ENCODE results near the gene AAK1. TPM values are rescaled to one million over a fixed set of nuclear protein-coding genes. Genes with fewer than 3 reads are reported as not detected.
"Not testable (repeated sequence)": the region's sequence is repeated elsewhere in the genome, so short reads cannot be mapped to it uniquely, and the experiment has no call there.

Gene AAK1
- total RNA-seq, 2 experiments from 2014 or later, result 119 to 121 TPM

DNA sequence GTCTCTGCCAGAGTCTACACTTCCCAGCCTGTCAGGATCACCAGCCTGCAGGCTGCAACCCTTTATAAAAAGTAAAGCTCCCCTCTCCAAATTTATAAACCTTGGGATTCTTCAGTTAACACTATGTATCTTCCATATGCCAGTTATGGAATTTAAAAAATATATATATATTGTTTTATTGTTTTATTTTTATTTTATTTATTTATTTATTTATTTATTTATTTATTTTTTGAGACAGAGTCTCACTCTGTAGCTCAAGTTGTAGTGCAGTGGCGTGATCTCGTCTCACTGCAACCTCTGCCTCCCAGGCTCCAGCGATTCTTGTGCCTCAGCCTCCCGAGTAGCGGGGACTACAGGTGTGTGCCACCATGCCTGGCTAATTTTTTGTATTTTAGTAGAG lies 3.7 kb upstream of the AAK1 start:
- Mint-ChIP-seq H3K4me1 (peaks cover 59% of the 10 kb centered on the region), H3K4me3 (peak overlapping the region; percentile 17), H3K27ac (peak overlapping the region; percentile 99), H3K36me3 (ENCODE audit: low read depth) (peaks cover 16% of the 10 kb centered on the region)
- POLR2A ChIA-PET, H3K9me3 Mint-ChIP-seq, H3K27me3 Mint-ChIP-seq, DNase-seq: not testable (repeated sequence)
- CTCF ChIA-PET, result interaction anchor here (1.2 to 3.0 kb wide), 6 partner anchors 12 to 78 kb away, joined by 3 to 25 read pairs (median 4); no protein-coding TSS in a partner anchor

- Mint-ChIP-seq H3K36me3 (ENCODE audit: low read depth) (peaks cover 19% of the 10 kb centered on the region), H3K27ac (peak overlapping the region; percentile 99), H3K4me3 (peak overlapping the region; percentile 84), H3K4me1 (peaks cover 54% of the 10 kb centered on the region), H3K27me3 (no peaks in the 10 kb centered on the region), H3K9me3 (peaks cover 7% of the 10 kb centered on the region)
- ChIA-PET CTCF (interaction anchor here (0.6 to 3.0 kb wide), 9 partner anchors 12 to 78 kb away, joined by 3 to 25 read pairs (median 3); no protein-coding TSS in a partner anchor), POLR2A (interaction anchor here (0.8 kb wide), 1 partner anchor 13 kb away, joined by 4 read pairs; no protein-coding TSS in a partner anchor)
- DNase-seq, result peak; percentile 18
Measured at GRCh38 chr2:69646714-69647113, 3.2 kb upstream of the AAK1 start.

DNA sequence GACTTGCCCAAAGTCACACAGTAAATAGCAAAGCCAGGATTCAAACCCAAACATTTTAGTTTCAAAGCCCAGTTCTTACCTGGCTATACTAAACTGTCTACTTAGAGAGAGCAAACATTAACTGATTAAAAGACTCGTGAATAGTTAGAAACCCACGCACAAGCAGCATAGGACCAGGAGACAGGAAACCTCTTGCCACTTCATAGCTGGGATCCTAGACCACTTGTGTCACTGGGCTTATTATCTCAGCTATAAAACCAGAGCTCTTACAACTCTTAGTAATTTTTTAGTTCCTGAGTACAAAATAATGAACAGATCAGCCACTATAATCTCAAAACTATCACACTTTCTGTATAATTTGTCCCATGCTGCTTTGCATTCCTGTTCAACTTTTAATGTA lies 2.4 kb upstream of the AAK1 start:
- Mint-ChIP-seq H3K27me3 (no peaks in the 10 kb centered on the region), H3K9me3 (peaks cover 5% of the 10 kb centered on the region), H3K4me3 (peak overlapping the region; percentile 84), H3K27ac (peak overlapping the region; percentile 99), H3K36me3 (ENCODE audit: low read depth) (peaks cover 23% of the 10 kb centered on the region), H3K4me1 (peaks cover 50% of the 10 kb centered on the region)
- ChIA-PET CTCF (interaction anchor here (0.6 to 3.0 kb wide), 11 partner anchors 13 to 79 kb away, joined by 3 to 25 read pairs (median 4); no protein-coding TSS in a partner anchor), POLR2A (interaction anchor here (0.8 kb wide), 1 partner anchor 13 kb away, joined by 4 read pairs; no protein-coding TSS in a partner anchor)
- no peak for DNase-seq

- peak; percentile 68 for DNase-seq
- Mint-ChIP-seq H3K9me3 (peaks cover 4% of the 10 kb centered on the region), H3K36me3 (ENCODE audit: low read depth) (peaks cover 32% of the 10 kb centered on the region), H3K27ac (peak overlapping the region; percentile 99), H3K4me1 (peaks cover 48% of the 10 kb centered on the region), H3K27me3 (no peaks in the 10 kb centered on the region), H3K4me3 (peak overlapping the region; percentile 84)
- ChIA-PET POLR2A (interaction anchor here (1.0 kb wide), 1 partner anchor 70 kb away, joined by 3 read pairs; no protein-coding TSS in a partner anchor), CTCF (interaction anchor here (0.8 to 3.0 kb wide), 8 partner anchors 10 to 74 kb away, joined by 3 to 25 read pairs (median 4); no protein-coding TSS in a partner anchor)
Measured at GRCh38 chr2:69645031-69645431, 1.5 kb upstream of the AAK1 start.

- ChIA-PET POLR2A (interaction anchor here (0.5 to 1.0 kb wide), 3 partner anchors 70 to 149 kb away, joined by 3 read pairs; no protein-coding TSS in a partner anchor), CTCF (interaction anchor here (0.8 to 3.0 kb wide), 12 partner anchors 8 to 75 kb away, joined by 3 to 25 read pairs (median 4); no protein-coding TSS in a partner anchor)
- Mint-ChIP-seq H3K27me3 (no peaks in the 10 kb centered on the region), H3K27ac (peak overlapping the region; percentile 99), H3K9me3 (peaks cover 4% of the 10 kb centered on the region), H3K36me3 (ENCODE audit: low read depth) (peaks cover 37% of the 10 kb centered on the region), H3K4me3 (peak overlapping the region; percentile 84), H3K4me1 (peaks cover 51% of the 10 kb centered on the region)
- no peak for DNase-seq
Measured at GRCh38 chr2:69644506-69644979, 1.0 kb upstream of the AAK1 start.

GRCh38 chr2:69642709-69643601 lies 584 bp downstream of the AAK1 start:
- POLR2A ChIA-PET, result interaction anchor here (0.7 kb wide), 1 partner anchor 55 kb away, joined by 3 read pairs; no protein-coding TSS in a partner anchor
- no peaks in the 10 kb centered on the region for H3K27me3 Mint-ChIP-seq
- peaks cover 4% of the 10 kb centered on the region for H3K9me3 Mint-ChIP-seq
- H3K4me1 Mint-ChIP-seq, result peaks cover 61% of the 10 kb centered on the region
- peak overlapping the region; percentile 93 for H3K27ac Mint-ChIP-seq
- peaks cover 50% of the 10 kb centered on the region for H3K36me3 Mint-ChIP-seq (ENCODE audit: low read depth)
- DNase-seq, result peak; percentile 64
- peak overlapping the region; percentile 84 for H3K4me3 Mint-ChIP-seq
- CTCF ChIA-PET, result interaction anchor here (0.7 to 1.8 kb wide), 4 partner anchors 14 to 54 kb away, joined by 3 to 6 read pairs (median 4); no protein-coding TSS in a partner anchor

DNA sequence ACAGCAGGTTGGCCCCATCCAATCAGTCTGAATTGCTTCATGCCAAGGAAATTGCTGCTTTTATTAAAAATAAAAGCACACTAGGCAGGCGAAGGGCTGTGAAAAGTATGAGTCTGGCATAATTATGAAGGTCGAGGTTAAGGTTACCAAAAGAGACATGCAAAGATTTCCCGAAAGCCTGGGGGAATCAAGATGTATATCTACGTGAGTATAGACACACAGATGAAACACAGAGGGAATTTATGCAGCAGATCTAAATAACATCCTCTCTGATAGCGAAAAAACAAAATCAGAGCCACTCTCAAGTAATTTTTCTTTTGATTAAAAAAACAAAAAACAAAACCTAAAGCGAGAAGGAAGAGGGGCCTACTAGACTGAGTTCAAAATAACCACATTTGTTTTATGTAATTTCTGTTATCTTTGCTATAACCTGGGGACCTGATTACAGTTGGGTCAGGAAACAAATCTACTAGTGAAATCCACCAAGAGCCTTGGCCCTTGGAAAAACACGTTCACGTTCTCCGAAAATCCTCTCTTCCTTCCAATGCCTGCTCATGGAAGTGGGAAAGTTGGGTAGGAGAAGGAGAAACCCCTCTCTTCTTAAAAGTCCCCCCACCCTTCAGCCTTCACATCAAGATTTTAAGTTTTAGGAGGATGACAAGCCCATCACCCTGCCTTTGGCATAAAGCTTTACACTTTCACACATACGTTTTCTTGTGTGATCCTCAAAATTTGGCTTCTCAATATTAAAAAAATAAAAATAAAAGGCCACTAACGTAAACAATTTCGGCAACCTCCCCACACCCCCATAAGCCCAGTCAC lies 1.4 kb downstream of the AAK1 start:
- ChIA-PET CTCF (interaction anchor here (1.0 kb wide), 1 partner anchor 45 kb away, joined by 3 read pairs; no protein-coding TSS in a partner anchor), POLR2A (no interaction called here)
- peaks cover 4% of the 10 kb centered on the region for H3K9me3 Mint-ChIP-seq
- peaks cover 58% of the 10 kb centered on the region for H3K36me3 Mint-ChIP-seq (ENCODE audit: low read depth)
- H3K4me1 Mint-ChIP-seq, result peaks cover 66% of the 10 kb centered on the region
- no peaks in the 10 kb centered on the region for H3K27me3 Mint-ChIP-seq
- DNase-seq, result no peak
- H3K4me3 Mint-ChIP-seq, result peak overlapping the region; percentile 84
- H3K27ac Mint-ChIP-seq, result peak overlapping the region; percentile 93

GRCh38 chr2:69641471-69641870 lies 2.1 kb downstream of the AAK1 start:
- Mint-ChIP-seq H3K9me3 (no peaks in the 10 kb centered on the region), H3K27ac (peak overlapping the region; percentile 93), H3K4me3 (peak overlapping the region; percentile 84), H3K4me1 (peaks cover 62% of the 10 kb centered on the region), H3K36me3 (ENCODE audit: low read depth) (peaks cover 54% of the 10 kb centered on the region), H3K27me3 (no peaks in the 10 kb centered on the region)
- DNase-seq, result no peak
- ChIA-PET POLR2A (no interaction called here), CTCF (interaction anchor here (0.5 to 1.4 kb wide), 6 partner anchors 11 to 650 kb away, joined by 3 to 5 read pairs (median 3); no protein-coding TSS in a partner anchor)

DNA sequence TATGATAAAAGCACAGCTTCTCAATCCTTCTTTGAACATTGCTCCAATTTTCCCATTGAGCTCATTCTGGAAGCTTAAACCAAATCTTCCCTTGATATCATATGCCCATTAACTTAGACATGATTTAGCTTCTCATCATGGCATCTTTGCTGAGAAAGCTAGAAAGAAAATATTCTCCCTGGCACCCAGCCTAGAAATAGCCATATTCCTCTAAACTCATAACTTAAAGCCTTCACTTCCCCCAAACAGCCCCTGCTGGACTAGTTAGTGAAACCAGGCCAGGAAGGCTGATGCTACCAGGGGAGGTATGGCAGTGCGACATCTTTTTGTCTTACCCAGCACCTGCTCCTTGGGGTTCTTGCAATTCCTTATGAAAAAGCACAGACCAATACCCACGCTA lies 4.3 kb downstream of the AAK1 start:
- ChIA-PET CTCF (interaction anchor here (0.6 to 1.3 kb wide), 7 partner anchors 11 to 84 kb away, joined by 3 to 5 read pairs (median 3); no protein-coding TSS in a partner anchor), POLR2A (no interaction called here)
- no peak for DNase-seq
- H3K4me1 Mint-ChIP-seq, result peaks cover 55% of the 10 kb centered on the region
- H3K27ac Mint-ChIP-seq, result no peak overlapping the region
- H3K4me3 Mint-ChIP-seq, result peak overlapping the region; percentile 84
- H3K36me3 Mint-ChIP-seq (ENCODE audit: low read depth), result peaks cover 67% of the 10 kb centered on the region
- H3K27me3 Mint-ChIP-seq, result no peaks in the 10 kb centered on the region
- H3K9me3 Mint-ChIP-seq, result no peaks in the 10 kb centered on the region

GRCh38 chr2:69638630-69639029 lies 4.9 kb downstream of the AAK1 start:
- Mint-ChIP-seq H3K36me3 (ENCODE audit: low read depth) (peaks cover 71% of the 10 kb centered on the region), H3K9me3 (no peaks in the 10 kb centered on the region), H3K27me3 (no peaks in the 10 kb centered on the region), H3K27ac (no peak overlapping the region), H3K4me3 (no peak overlapping the region), H3K4me1 (peaks cover 59% of the 10 kb centered on the region)
- ChIA-PET CTCF (interaction anchor here (0.7 to 1.5 kb wide), 5 partner anchors 10 to 41 kb away, joined by 3 to 5 read pairs (median 3); no protein-coding TSS in a partner anchor), POLR2A (no interaction called here)
- DNase-seq, result no peak

DNA sequence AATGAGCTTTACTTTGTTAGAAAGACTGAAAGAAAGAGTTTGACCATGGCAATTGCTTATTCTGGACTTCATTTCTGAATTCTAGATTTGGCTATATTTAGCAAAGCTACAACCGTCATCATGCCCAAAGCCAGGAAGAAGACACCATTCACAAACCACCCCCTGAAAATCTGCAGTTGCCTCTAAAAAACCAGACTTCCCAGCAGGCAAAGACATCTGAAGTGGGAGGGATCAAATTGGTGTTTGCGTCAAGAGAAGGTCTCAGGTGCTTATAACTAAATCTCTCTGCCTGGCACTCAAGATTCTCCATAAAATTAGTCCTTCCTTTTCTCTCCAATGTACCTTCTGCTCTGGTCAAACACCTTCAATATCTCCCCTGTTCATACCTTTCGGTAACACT lies 5.6 kb downstream of the AAK1 start:
- Mint-ChIP-seq H3K4me3 (no peak overlapping the region), H3K9me3 (no peaks in the 10 kb centered on the region), H3K27me3 (no peaks in the 10 kb centered on the region), H3K36me3 (ENCODE audit: low read depth) (peaks cover 73% of the 10 kb centered on the region), H3K27ac (peak overlapping the region; percentile 17), H3K4me1 (peaks cover 60% of the 10 kb centered on the region)
- no peak for DNase-seq
- POLR2A ChIA-PET, result no interaction called here
- CTCF ChIA-PET, result interaction anchor here (0.6 to 1.5 kb wide), 4 partner anchors 13 to 109 kb away, joined by 3 to 4 read pairs (median 4); no protein-coding TSS in a partner anchor

DNA sequence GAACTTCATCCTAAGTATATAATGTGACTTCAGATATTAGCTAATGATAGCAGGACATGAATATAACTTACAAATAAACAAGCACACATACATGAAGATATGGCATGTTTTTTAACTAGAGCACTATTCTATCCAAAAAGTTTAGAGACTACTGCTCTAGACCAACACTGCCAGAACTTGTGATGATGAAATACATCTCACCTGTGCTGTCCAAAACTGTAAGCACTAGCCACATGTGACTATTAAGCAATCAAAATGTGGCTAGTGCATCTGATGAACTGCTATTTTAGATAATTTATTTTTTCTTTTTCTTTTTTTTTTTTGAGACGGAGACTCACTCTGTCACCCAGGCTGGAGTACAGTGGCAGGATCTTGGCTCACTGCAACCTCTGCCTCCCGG lies 7.1 kb downstream of the AAK1 start:
- H3K4me1 Mint-ChIP-seq, result peaks cover 67% of the 10 kb centered on the region
- peaks cover 69% of the 10 kb centered on the region for H3K36me3 Mint-ChIP-seq (ENCODE audit: low read depth)
- H3K27me3 Mint-ChIP-seq, result no peaks in the 10 kb centered on the region
- no peak overlapping the region for H3K4me3 Mint-ChIP-seq
- no peak overlapping the region for H3K27ac Mint-ChIP-seq
- POLR2A ChIA-PET, result interaction anchor here (0.6 kb wide), 1 partner anchor 72 kb away, joined by 3 read pairs; no protein-coding TSS in a partner anchor
- DNase-seq, result no peak
- no peaks in the 10 kb centered on the region for H3K9me3 Mint-ChIP-seq
- CTCF ChIA-PET, result interaction anchor here (0.6 to 1.6 kb wide), 3 partner anchors 9 to 54 kb away, joined by 3 to 4 read pairs (median 4); no protein-coding TSS in a partner anchor

All from activated CD4-positive, alpha-beta T cell treated with anti-CD3 and anti-CD28 coated beads, Interleukin-2, amount 10 ng/mL, durations not matched to agents 7 days and 5 days (primary cell).